Stimulated activated CD4-positive, alpha-beta T cell treated with anti-CD3 and anti-CD28 coated beads, Interleukin-2, amount 100 ng/mL, for 24 hours (primary cell): Measurements from ENCODE around the gene CCDC187.
A peak's percentile ranks its signal among the peaks of the same experiment; 100 is the strongest.
"Not testable (repeated sequence)": the region's sequence is repeated elsewhere in the genome, so short reads cannot be mapped to it uniquely, and the experiment has no call there.

ENCODE experiments used
- DNase-seq, 2 donors: peaks; one replicate each; pipeline ENCODE4 v3.0.0-alpha.2; 2020

Gene CCDC187

GRCh38 chr9:136282272-136282861 lies 21.5 kb downstream of the CCDC187 start:
- DNase-seq: peak in 1 of 2 donors; percentile 23

- no peak for DNase-seq
These were observed 22.2 kb downstream of the CCDC187 start for GRCh38 chr9:136281421-136282271.

GRCh38 chr9:136280535-136281315 lies 23.2 kb downstream of the CCDC187 start:
- no peak for DNase-seq

- DNase-seq: no peak
These were observed 24.4 kb downstream of the CCDC187 start for GRCh38 chr9:136279471-136279870.

GRCh38 chr9:136278894-136279293 lies 25.0 kb downstream of the CCDC187 start:
- DNase-seq: no peak

GRCh38 chr9:136278221-136278620 lies 25.7 kb downstream of the CCDC187 start:
- DNase-seq: no peak

- DNase-seq: no peak
These were observed 26.1 kb downstream of the CCDC187 start for GRCh38 chr9:136277746-136278145.

GRCh38 chr9:136276716-136277115 lies 27.2 kb downstream of the CCDC187 start:
- no peak for DNase-seq

GRCh38 chr9:136275655-136276429 lies 28.1 kb downstream of the CCDC187 start:
- no peak for DNase-seq

GRCh38 chr9:136274786-136275654 lies 28.9 kb downstream of the CCDC187 start:
- no peak for DNase-seq

GRCh38 chr9:136273921-136274785 lies 29.7 kb downstream of the CCDC187 start:
- DNase-seq: no peak

GRCh38 chr9:136273244-136273865 lies 30.5 kb downstream of the CCDC187 start:
- no peak for DNase-seq

GRCh38 chr9:136270173-136270705 lies 33.7 kb downstream of the CCDC187 start:
- DNase-seq: no peak

GRCh38 chr9:136268735-136269134 lies 35.2 kb downstream of the CCDC187 start:
- DNase-seq: no peak

GRCh38 chr9:136268318-136268717 lies 35.6 kb downstream of the CCDC187 start:
- no peak for DNase-seq

GRCh38 chr9:136267261-136268111 lies 36.4 kb downstream of the CCDC187 start:
- DNase-seq: peak; percentile 81 to 86

- DNase-seq: not testable (repeated sequence)
These were observed 37.3 kb downstream of the CCDC187 start for GRCh38 chr9:136266641-136267040.

GRCh38 chr9:136265561-136266355 lies 38.1 kb downstream of the CCDC187 start:
- DNase-seq: no peak
